ENCODE data around the gene SLC6A6. TPM values are rescaled to one million over a fixed set of nuclear protein-coding genes. Genes with fewer than 3 reads are reported as not detected.

Gene SLC6A6
- total RNA-seq, 1 experiment from 2014 or later = 25.5 TPM

DNA sequence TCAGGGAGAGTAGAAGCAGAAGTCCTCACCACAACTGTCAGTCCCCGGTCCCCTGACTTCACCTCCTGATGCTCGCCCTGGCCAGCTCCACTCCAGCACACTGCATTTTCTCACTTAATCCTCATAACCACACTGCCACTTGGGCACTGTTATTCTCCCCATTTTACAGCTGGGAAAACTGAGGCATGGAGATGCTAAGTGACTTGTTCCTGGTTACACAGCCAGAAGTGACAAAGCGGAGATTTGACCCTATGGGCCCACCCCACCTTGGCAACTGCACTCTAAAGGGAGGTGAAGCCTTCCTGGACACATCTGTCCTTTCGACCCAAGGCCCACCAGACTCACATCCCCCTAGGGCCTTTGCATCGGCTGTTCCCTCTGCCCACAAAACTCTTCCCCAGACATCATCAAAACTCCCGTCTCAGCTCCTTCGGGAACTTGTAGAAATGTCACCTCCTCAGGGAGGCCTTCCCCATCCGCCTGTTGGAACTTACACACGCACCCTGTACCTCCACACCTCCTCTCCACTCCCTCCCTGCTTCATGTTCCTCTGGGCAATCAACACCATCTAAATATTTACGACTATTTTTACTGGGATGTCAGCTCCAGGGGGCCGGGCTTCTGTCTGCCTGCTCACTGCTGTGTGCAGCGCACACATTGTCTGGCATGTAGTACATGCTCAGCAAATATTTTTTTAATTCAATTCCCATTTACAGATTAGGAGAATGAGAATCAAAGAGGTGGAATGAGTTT, 134.6 kb downstream of the SLC6A6 start:
- no peak for DNase-seq (ENCODE audit: low read depth)

DNA sequence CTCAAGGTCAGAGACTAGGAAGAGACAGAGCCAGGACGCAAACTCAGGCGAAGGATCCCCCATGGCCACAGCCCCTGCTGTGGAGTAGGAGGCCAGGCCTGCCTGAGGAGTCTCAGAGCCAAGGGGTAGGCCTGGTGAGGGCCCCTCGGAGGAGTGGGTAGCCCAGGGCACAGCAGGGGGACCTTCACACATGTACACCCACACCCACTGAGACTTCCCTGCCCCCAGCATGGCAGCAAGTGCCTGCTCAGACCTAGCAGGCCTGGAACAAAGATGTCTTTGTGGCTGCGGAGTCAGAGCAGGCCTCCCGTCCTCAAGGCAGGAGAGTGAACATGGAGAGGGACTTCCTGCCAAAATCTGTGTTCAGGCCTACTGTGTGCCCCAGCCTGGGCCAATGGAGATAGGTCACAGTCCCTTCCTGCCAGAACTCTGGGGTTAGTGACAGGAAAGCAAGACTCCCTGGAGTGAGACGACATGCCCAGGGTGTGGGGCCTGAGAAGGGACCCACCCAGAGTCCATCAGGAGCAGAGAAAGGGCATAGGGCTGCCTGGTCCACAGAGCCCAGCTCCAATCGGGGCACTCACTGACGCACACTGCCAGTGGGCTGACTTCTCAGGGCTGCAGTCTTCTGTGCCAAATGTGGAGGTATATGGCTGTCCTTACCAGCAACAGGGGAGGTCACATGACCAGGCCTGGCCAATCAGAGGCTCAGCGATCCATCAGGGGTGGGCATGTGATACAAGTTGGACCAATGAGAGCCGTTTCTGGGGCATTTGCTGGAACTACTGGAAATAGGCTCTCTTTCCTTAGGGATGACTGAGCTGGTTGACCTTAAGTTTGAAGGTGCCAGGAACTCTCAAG, 135.4 kb downstream of the SLC6A6 start:
- no peak for DNase-seq (ENCODE audit: low read depth)

DNA sequence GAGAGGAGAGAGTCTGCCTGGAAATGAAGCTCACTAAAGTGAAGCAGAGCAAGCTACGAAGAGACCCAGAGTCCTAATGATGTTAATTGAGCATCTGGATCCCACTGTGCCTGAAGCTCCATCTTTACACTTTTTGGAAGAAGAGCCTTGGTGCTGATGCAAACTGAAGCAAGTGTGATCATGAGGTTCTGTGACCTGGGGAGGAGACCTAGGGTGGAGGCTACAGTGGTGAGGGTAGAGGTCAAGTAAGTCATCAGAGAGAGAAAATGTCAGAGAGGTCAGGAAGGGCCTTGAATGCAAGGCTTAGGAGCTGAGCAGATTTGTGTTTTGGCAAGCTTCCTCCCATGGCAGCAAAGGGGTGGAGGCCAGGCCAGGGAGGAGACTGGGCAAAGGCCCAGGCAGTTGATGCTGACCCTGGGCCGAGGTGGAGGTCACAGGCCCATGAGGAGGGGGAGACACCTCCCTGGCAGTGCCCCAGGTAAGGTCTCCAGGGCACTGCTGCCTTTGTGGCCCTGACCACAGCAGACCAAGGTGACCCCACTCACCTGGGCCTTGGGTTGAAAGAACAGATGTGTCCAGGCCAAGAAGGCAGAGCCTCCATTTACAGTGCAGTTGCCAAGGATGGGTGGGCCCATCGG, 136.2 kb downstream of the SLC6A6 start:
- DNase-seq (ENCODE audit: low read depth) = no peak

Other genes starting within 250 kb of the SLC6A6 start
- gene XPC, start 224.0 kb upstream of the SLC6A6 start, total RNA-seq (2014; rRNA removed) = 43.4 and 45.2 TPM in 2 replicates
- 22.7 and 22.8 TPM in 2 replicates for gene LSM3, start 223.8 kb upstream of the SLC6A6 start, total RNA-seq (2014; rRNA removed)
- not detected in 2 replicates for gene GRIP2, start 137.7 kb downstream of the SLC6A6 start, total RNA-seq (2014; rRNA removed)
- gene CCDC174, start 249.2 kb downstream of the SLC6A6 start, total RNA-seq (2014; rRNA removed) = 10.2 and 13.5 TPM in 2 replicates

Measured in LHCN-M2 (cell line).